Kidney tubule cell (primary cell): ENCODE data around the gene CCDC74A.
"Not testable (repeated sequence)": the region's sequence is repeated elsewhere in the genome, so short reads cannot be mapped to it uniquely, and the experiment has no call there.

Source experiments
- DNase-seq: peaks from one replicate; pipeline ENCODE4 v3.0.0-alpha.2; 2018; ENCODE audit warnings: low spot score

The CCDC74A gene

GRCh38 chr2:131566371-131566770, 38.7 kb downstream of the CCDC74A start:
- no peak for DNase-seq

- no peak for DNase-seq
Measured at GRCh38 chr2:131567891-131568290, 40.2 kb downstream of the CCDC74A start.

- DNase-seq: not testable (repeated sequence)
Measured at GRCh38 chr2:131568401-131568800, 40.7 kb downstream of the CCDC74A start.

- no peak for DNase-seq
Measured at GRCh38 chr2:131572175-131572574, 44.5 kb downstream of the CCDC74A start.

- no peak for DNase-seq
Measured at GRCh38 chr2:131577812-131578211, 50.1 kb downstream of the CCDC74A start.

GRCh38 chr2:131580187-131580586, 52.5 kb downstream of the CCDC74A start:
- DNase-seq: no peak
